ENCODE data around the gene KCNAB3.

KCNAB3 gene

DNA sequence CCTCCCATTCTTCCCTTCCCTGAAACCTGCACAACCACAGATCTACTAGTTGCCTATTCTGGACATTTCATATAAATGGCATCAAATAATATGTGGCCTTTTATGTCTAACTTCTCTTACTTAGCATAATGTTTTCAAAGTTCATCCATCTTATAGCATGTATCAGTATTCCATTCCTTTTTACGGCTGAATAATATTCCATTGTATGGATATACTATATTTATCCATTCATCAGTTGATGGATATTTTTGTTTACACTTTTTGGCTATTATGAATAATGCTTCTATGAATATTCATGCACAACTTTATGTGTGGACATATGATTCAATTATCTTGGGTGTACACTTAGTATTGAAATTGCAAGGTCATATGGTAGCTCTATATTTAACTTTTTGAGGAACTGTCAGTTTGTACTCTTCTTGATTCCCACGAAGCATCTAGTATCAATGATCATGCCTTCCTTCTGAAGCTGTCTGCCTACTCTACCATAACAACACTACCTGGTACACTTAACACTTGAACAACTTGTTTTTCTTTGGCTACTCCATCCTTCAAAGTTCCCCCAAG lies 53.8 kb downstream of the KCNAB3 start:
- no peak for DNase-seq (ENCODE audit: low spot score)

DNA sequence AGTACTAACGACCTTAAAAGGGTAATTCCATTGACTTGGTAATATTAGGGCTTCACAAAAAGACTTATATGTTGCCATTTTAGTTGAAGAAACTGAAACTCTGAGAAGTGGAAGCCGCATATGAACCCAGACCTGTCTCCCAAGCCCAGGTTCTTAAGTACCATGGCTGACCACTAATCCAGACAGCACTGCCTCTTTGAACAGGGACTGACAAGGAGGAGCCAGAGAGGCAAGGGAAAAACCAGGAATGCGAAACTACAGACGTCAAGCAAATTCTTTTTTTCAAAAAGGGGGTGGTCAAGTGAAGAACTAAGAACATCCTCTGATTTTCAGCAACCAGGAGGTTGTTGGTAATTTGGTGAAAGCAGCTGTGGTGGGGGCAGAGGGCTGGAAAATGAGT lies 56.6 kb downstream of the KCNAB3 start:
- no peak for DNase-seq (ENCODE audit: low spot score)

All from germinal center (tissue), 1 donor.